ENCODE measurements around the gene OPCML.

DNA sequence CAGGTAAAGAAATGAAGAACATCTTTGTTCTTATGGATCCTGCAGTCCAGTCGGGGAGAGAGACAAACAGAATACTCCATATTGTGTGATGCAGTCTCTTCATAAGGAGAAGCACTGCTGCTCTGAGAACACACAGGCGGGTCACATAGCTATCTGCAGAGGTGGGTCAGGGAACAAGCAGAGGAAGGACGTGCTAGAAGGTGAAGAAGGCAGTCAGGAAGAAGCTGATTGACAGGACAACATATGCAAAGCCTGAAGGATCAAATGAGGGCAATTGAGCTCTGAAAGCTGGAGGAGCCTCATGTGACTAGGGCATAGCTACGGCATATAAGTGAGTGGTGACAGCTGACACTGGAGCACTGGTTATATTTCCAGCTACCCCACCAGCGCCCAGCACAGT lies 122.5 kb downstream of the OPCML start:
- TF ChIP-seq, protein P1, sequence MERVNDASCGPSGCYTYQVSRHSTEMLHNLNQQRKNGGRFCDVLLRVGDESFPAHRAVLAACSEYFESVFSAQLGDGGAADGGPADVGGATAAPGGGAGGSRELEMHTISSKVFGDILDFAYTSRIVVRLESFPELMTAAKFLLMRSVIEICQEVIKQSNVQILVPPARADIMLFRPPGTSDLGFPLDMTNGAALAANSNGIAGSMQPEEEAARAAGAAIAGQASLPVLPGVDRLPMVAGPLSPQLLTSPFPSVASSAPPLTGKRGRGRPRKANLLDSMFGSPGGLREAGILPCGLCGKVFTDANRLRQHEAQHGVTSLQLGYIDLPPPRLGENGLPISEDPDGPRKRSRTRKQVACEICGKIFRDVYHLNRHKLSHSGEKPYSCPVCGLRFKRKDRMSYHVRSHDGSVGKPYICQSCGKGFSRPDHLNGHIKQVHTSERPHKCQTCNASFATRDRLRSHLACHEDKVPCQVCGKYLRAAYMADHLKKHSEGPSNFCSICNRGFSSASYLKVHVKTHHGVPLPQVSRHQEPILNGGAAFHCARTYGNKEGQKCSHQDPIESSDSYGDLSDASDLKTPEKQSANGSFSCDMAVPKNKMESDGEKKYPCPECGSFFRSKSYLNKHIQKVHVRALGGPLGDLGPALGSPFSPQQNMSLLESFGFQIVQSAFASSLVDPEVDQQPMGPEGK (CRISPR knock-in tag; IDR thresholded peaks at IDR 0.05; ENCODE audit: borderline replicate concordance), result no peak
- TF ChIP-seq OSR1 (CRISPR knock-in tag; IDR thresholded peaks at IDR 0.05) (no peak), ARNTL (CRISPR knock-in tag; IDR thresholded peaks at IDR 0.05; ENCODE audit: borderline replicate concordance, low read depth) (no peak), RARB (CRISPR knock-in tag; IDR thresholded peaks at IDR 0.05) (no peak)
- TF ChIP-seq, protein P2, sequence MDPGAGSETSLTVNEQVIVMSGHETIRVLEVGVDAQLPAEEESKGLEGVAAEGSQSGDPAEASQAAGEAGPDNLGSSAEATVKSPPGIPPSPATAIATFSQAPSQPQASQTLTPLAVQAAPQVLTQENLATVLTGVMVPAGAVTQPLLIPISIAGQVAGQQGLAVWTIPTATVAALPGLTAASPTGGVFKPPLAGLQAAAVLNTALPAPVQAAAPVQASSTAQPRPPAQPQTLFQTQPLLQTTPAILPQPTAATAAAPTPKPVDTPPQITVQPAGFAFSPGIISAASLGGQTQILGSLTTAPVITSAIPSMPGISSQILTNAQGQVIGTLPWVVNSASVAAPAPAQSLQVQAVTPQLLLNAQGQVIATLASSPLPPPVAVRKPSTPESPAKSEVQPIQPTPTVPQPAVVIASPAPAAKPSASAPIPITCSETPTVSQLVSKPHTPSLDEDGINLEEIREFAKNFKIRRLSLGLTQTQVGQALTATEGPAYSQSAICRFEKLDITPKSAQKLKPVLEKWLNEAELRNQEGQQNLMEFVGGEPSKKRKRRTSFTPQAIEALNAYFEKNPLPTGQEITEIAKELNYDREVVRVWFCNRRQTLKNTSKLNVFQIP (CRISPR knock-in tag; IDR thresholded peaks at IDR 0.05; ENCODE audit: borderline replicate concordance, low read depth), result no peak

Data from SK-N-SH treated with all-trans-retinoic acid at 6 μM for 48 hours (cell line).